Uterus (tissue), 4 donors: Measurements from ENCODE around the gene RPS15. TPM values are rescaled to one million over a fixed set of nuclear protein-coding genes. Genes with fewer than 3 reads are reported as not detected.

Experiments
- DNase-seq, 2 donors: peaks; one replicate each; pipeline ENCODE4 v3.0.0-alpha.2; 2019 to 2020
- H3K27ac ChIP-seq, 2 donors: fragments of 200-600 bp; sonication (generic); 1 replicate in 1 of 2; 2 replicates in 1 of 2; pipeline ENCODE4 v1.5.1; 2016 to 2018
- H3K27me3 ChIP-seq, 2 donors: fragments of 200-600 bp; sonication (generic); one replicate each; pipeline ENCODE4 v1.5.1; 2018 to 2019; ENCODE audit warnings: control low read depth in 1 of 2
- H3K36me3 ChIP-seq, 2 donors: fragments of 200-600 bp; sonication (generic); one replicate each; pipeline ENCODE4 v1.5.1; 2019; ENCODE audit warnings: control low read depth in 1 of 2
- H3K4me1 ChIP-seq, 2 donors: fragments of 200-600 bp; sonication (generic); one replicate each; pipeline ENCODE4 v1.5.1; 2018 to 2019; ENCODE audit warnings: control low read depth in 1 of 2
- H3K4me3 ChIP-seq, 2 donors: fragments of 200-600 bp; sonication (generic); 1 replicate in 1 of 2; 2 replicates in 1 of 2; pipeline ENCODE4 v1.5.1; 2018 to 2019; ENCODE audit warnings: mild to moderate bottlenecking in 1 of 2
- H3K9me3 ChIP-seq, 2 donors: fragments of 200-600 bp; sonication (generic); one replicate each; pipeline ENCODE4 v1.5.1; 2019; ENCODE audit warnings: control low read depth in 1 of 2
- POLR2A ChIP-seq, 2 donors: fragments of 450-650 bp; IDR thresholded peaks; one replicate each; pipeline ENCODE4 v1.6.1; 2016; ENCODE audit warnings: antibody characterized with exemption in 2 of 2, mild to moderate bottlenecking in 1 of 2, moderate library complexity in 1 of 2
- intact Hi-C: fragments of 100-400 bp; cut with DNase I; formaldehyde crosslinking; loops from one replicate; pipeline ENCODE4 v1.15.1; 2023; ENCODE audit warnings: low total_unique reads
- total RNA-seq, 4 donors: library from RNA; depleted of rRNA in 3 of 4; stranded (reverse); fragments of >200 nt in 3 of 4; gene quantifications; one replicate each; pipeline versions ENCODE4 v1.1.0 to v1.2.4, GENCODE V29; 2014 to 2023
- TF ChIP-seq, protein P1 (sequence below), 4 experiments: fragments of 200-600 bp in 2 of 4; fragments of 450-650 bp in 2 of 4; sonication (generic) in 2 of 4; IDR thresholded peaks; one replicate each; pipeline ENCODE4 v1.5.1; 2016 to 2019; ENCODE audit warnings: antibody characterized with exemption in 4 of 4, mild to moderate bottlenecking in 2 of 4, moderate library complexity in 1 of 4
- donor health status: DM: yes; HTN: yes; CAD: no.

Gene RPS15
- total RNA-seq, 4 donors from 2014 or later, result 648 to 5,728 (median 1,854) TPM

DNA sequence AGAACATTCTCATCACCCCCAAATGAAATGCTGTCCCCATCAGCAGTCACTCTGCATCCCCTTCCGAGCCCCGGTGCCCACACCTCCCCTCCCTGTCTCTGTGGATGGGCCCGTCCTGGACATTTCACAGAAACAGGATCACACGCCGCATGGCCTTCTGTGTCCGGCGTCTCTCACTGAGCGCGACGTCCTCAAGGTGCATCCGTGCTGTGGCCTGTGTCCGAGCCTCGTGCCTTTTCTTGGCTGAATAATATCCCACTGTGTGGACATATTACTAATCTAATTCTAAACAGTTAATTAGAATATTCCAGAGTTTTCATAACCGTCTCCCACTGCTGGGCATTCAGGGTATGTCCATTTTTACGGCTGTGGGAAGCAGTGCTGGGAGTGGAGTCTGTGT lies 45.8 kb upstream of the RPS15 start:
- DNase-seq, result no peak
- no peaks in the 10 kb centered on the region for H3K36me3 ChIP-seq
- no peak for TF ChIP-seq POLR2A (IDR thresholded peaks at IDR 0.05)
- TF ChIP-seq, protein P1, sequence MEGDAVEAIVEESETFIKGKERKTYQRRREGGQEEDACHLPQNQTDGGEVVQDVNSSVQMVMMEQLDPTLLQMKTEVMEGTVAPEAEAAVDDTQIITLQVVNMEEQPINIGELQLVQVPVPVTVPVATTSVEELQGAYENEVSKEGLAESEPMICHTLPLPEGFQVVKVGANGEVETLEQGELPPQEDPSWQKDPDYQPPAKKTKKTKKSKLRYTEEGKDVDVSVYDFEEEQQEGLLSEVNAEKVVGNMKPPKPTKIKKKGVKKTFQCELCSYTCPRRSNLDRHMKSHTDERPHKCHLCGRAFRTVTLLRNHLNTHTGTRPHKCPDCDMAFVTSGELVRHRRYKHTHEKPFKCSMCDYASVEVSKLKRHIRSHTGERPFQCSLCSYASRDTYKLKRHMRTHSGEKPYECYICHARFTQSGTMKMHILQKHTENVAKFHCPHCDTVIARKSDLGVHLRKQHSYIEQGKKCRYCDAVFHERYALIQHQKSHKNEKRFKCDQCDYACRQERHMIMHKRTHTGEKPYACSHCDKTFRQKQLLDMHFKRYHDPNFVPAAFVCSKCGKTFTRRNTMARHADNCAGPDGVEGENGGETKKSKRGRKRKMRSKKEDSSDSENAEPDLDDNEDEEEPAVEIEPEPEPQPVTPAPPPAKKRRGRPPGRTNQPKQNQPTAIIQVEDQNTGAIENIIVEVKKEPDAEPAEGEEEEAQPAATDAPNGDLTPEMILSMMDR (IDR thresholded peaks at IDR 0.05), result no peak

GRCh38 chr19:1392939-1393530 lies 45.2 kb upstream of the RPS15 start:
- H3K36me3 ChIP-seq, result no peaks in the 10 kb centered on the region
- DNase-seq, result no peak
- peaks cover 0 to 5% of the 10 kb centered on the region in 2 donors for H3K4me1 ChIP-seq
- H3K9me3 ChIP-seq, result no peaks in the 10 kb centered on the region
- H3K27me3 ChIP-seq, result no peaks in the 10 kb centered on the region
- H3K4me3 ChIP-seq, result no peak overlapping the region
- intact Hi-C loops, result no loop called here
- TF ChIP-seq POLR2A (IDR thresholded peaks at IDR 0.05), result no peak
- TF ChIP-seq, protein P1 (IDR thresholded peaks at IDR 0.05), result no peak
- no peak overlapping the region for H3K27ac ChIP-seq

More for the DNA sequence above, 45.8 kb upstream of the RPS15 start:
- H3K27ac ChIP-seq, result no peak overlapping the region
- no peaks in the 10 kb centered on the region for H3K27me3 ChIP-seq
- H3K4me3 ChIP-seq, result no peak overlapping the region
- intact Hi-C loops, result no loop called here
- H3K9me3 ChIP-seq, result no peaks in the 10 kb centered on the region
- H3K4me1 ChIP-seq, result peaks cover 0 to 5% of the 10 kb centered on the region in 2 donors

DNA sequence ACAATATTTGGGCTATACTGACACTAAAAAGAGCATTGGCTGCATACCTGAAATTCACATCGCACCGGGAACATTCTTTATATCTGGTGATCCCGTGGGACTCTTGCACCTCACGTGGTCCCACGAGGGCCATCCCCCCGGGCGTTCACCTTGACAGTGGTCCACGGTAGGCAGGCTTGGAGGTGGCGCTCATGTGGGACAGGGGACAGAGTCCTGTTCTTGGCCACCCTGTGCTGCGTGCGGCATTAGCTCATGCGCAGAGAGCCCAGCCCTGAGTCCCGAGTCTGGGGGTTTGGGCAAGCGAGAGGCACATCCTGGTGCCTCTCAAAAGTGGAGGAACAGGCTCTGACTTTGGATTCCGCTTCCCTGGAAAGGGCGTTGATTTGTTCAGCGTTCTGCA lies 44.4 kb upstream of the RPS15 start:
- peaks cover 0 to 5% of the 10 kb centered on the region in 2 donors for H3K4me1 ChIP-seq
- H3K9me3 ChIP-seq, result no peaks in the 10 kb centered on the region
- no peaks in the 10 kb centered on the region for H3K36me3 ChIP-seq
- intact Hi-C loops, result no loop called here
- H3K4me3 ChIP-seq, result no peak overlapping the region
- DNase-seq, result no peak
- no peak for TF ChIP-seq POLR2A (IDR thresholded peaks at IDR 0.05)
- TF ChIP-seq, protein P1 (IDR thresholded peaks at IDR 0.05), result no peak
- H3K27me3 ChIP-seq, result no peaks in the 10 kb centered on the region
- H3K27ac ChIP-seq, result no peak overlapping the region

DNA sequence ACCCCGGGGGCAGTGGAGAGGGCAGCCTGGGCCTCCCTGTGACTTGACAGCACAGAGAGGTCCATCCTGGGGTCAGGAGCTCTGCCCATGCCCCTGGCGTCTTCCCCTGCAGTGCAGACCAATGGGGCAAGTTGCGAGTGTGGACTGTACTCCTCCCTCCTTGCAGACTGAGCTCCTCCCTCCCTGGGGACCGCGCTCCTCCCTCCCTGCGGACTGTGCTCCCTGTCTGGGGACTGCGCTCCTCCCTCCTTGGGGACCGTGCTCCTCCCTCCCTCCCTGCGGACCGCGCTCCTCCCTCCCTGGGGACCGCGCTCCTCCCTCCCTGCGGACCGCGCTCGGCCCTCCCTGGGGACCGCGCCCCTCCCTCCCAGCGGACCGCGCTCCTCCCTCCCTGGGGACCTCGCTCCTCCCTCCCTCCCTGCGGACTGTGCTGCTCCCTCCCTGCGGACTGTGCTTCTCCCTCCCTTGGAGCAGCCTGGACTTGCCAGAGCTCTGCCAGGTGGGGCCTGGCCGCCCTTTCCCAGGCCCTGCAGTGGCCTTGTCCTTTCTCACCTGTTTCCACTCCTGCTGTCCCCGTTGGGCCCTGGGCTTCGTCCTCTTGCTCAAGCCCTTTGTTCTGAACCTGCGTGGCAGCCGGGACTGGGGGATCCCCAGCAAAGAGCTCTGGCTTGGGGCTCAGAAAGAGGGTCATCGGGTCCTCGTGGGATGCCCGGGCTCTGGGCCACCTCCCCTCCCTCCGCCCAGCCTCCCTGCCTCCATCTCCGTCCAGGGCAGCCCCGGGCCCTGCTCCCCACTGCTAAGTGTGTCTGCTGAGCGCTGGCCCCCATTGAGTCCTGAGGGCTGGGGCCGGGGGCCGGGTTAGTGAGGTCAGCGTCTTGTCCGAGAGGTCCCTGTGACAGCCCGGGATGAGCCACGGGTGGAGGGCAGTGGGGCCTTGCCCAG lies 43.7 kb upstream of the RPS15 start:
- H3K36me3 ChIP-seq, result no peaks in the 10 kb centered on the region
- no peaks in the 10 kb centered on the region for H3K27me3 ChIP-seq
- no peaks in the 10 kb centered on the region for H3K9me3 ChIP-seq
- H3K27ac ChIP-seq, result no peak overlapping the region
- no peak for DNase-seq
- peaks cover 0 to 5% of the 10 kb centered on the region in 2 donors for H3K4me1 ChIP-seq
- intact Hi-C loops, result no loop called here
- TF ChIP-seq, protein P1 (IDR thresholded peaks at IDR 0.05), result no peak
- TF ChIP-seq POLR2A (IDR thresholded peaks at IDR 0.05), result no peak
- no peak overlapping the region for H3K4me3 ChIP-seq
